ES-I3 (cell line): ENCODE data around the gene CLP1.
"Not testable (repeated sequence)": the region's sequence is repeated elsewhere in the genome, so short reads cannot be mapped to it uniquely, and the experiment has no call there.

Source experiments
- H3K36me3 ChIP-seq: 2 replicates; pipeline ENCODE4 v1.6.1; 2013; ENCODE audit warnings: mild to moderate bottlenecking, low read length, control low read depth, moderate library complexity; ENCODE audit not compliant: insufficient read depth
- H3K4me1 ChIP-seq: 2 replicates; pipeline ENCODE4 v1.6.1; 2013; ENCODE audit warnings: mild to moderate bottlenecking, control low read depth, low read length; ENCODE audit not compliant: insufficient read depth
- H3K9ac ChIP-seq: 2 replicates; pipeline ENCODE4 v1.6.1; 2013; ENCODE audit warnings: low read depth, mild to moderate bottlenecking, low read length, moderate library complexity
- H3K9me3 ChIP-seq: 2 replicates; pipeline ENCODE4 v1.6.1; 2013; ENCODE audit warnings: mild to moderate bottlenecking, low read length, moderate library complexity; ENCODE audit not compliant: control insufficient read depth, insufficient read depth

Gene CLP1

DNA sequence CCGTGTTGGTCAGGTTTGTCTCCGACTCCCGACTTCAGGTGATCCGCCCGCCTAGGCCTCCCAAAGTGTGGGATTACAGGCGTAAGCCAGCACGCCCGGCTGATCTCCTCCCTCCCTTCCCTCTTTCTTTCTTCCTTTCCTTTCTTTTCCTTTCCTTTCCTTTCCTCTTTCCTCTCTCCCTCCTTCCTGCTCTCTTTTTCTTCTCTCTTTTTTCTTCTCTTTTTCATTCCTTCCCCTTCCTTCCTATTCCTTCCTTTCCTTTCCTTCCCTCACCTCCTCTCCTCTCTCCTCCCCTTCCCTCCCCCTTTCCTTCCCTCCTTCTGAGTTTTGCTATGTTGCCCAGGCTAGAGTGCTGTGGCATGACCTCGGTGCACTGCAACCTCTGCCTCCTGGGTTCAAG lies 6.4 kb downstream of the CLP1 start:
- no peaks in the 10 kb centered on the region for H3K4me1 ChIP-seq
- H3K9ac ChIP-seq: no peak overlapping the region
- H3K36me3 ChIP-seq: peaks cover 7% of the 10 kb centered on the region; the same call in 1 of the 2 replicates
- H3K9me3 ChIP-seq: no peaks in the 10 kb centered on the region

DNA sequence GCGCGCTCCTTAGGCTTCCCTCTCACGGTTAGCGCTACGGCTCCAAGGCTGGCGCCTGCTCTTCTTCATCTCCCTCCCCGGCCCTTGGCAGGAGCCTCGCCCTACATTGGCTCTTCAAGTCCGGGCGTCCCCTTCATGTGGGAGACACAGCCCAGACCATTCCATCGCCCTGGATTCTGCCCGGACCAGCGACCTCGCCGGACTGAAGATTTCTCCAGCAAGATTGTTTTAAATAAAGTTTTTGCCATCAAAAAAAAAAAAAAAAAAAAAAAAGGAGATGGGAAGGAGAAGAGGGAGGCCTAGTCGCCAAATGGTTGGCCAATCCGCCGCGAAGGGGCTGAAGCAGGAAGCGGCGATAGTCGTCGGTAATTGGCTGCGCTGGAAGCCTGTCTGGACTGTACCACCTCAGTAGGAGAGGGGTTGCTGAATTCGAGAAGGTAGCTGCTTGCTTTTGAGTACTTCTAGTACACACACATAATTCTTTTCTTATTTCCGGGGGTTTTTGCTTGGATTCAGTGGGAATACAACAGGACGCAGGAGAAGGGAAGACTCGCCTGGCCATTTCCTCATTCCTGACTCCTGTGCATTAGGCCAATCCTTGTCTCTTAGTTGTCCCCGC lies 9.7 kb downstream of the CLP1 start:
- Histone ChIP-seq H3K9me3 (no peaks in the 10 kb centered on the region), H3K9ac (peak overlapping the region; percentile 87), H3K4me1 (no peaks in the 10 kb centered on the region), H3K36me3 (peaks cover 2% of the 10 kb centered on the region; the same call in 1 of the 2 replicates)

DNA sequence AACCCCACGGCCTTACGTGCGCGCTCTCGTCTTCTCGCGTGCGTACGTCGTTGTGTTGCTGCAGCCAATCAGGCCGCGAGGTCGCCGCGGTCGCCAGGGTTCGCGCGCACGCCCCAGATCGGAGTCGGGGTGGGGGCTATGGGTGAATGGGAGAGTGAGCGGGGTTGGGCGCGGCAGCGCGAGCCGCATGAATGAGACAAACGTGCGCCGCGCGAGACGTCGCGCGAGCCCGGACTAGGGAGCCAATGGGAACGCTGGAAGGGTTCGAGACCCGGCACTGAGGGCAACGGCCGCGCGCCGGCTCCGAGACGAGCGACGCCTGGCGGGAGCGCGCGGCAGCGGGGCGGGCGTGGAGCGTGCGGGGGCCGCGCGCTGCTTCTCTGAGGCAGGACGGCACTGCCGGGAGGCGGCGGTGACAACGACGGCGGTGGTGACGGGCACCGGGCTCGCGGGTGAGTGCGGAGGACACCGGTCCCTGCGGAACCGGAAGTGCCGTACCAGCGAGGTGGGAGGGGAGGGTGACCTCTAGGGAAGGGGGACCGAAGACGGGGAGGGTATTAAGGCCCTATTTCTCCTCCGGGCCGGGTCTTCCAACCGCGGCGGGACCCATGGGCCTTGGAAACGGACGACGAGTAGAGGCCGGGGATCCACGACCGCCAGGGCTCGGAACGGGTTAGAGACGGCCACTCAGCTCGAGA lies 10.3 kb downstream of the CLP1 start, which contains the start of gene ZDHHC5:
Gene ZDHHC5 (plus strand): TSS at position 379 of the 698 bp plus-strand sequence. CDS start 4,977 bp downstream, outside the sequence.
- no peaks in the 10 kb centered on the region for H3K4me1 ChIP-seq
- H3K36me3 ChIP-seq: peaks cover 9% of the 10 kb centered on the region; the same call in 1 of the 2 replicates
- H3K9me3 ChIP-seq: no peaks in the 10 kb centered on the region
- peak within 1 kb of the TSS; percentile 87 for H3K9ac ChIP-seq

DNA sequence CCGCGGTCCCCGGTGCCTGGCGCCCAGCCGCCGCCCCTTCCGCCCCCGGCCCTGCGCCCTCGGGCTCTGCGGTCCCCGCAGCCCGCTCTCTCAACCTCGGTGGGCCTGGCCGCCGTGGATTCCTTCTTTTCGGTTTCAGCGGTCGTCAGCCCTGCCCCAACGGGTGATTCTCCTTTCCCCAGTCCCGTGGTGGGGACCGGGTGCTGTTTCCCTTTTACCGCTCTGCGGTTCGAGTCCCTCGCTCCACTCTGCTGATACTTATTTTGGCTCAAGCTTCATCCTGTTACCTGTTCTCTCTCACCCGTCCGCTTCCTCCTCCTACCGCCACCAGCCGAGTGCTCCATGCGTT lies 10.8 kb downstream of the CLP1 start:
- no peaks in the 10 kb centered on the region for H3K4me1 ChIP-seq
- H3K36me3 ChIP-seq: peaks cover 14% of the 10 kb centered on the region; the same call in 1 of the 2 replicates
- H3K9ac ChIP-seq: peak overlapping the region; percentile 87
- no peaks in the 10 kb centered on the region for H3K9me3 ChIP-seq

DNA sequence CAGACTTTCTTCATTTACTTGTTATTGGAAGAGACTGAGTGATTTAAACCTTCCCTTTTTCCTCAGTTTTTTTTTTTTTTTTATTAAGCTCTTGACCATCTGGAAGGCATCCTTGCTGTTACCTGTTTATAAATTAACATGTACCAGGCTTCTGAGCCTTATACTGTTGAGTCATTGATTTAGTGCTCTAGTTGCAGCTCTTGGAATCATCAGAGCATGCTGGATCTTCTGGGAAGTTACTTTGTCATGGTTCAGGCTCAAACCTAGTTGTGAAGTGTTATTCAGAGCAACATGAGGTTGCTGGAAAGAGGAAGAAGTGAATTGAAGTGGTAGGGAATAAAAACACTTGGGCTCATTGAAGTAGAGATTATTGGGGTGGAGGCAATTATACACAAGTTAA lies 16.7 kb downstream of the CLP1 start:
- Histone ChIP-seq H3K9ac (no peak overlapping the region), H3K9me3 (no peaks in the 10 kb centered on the region), H3K4me1 (no peaks in the 10 kb centered on the region), H3K36me3 (peaks cover 14% of the 10 kb centered on the region; the same call in 1 of the 2 replicates)

DNA sequence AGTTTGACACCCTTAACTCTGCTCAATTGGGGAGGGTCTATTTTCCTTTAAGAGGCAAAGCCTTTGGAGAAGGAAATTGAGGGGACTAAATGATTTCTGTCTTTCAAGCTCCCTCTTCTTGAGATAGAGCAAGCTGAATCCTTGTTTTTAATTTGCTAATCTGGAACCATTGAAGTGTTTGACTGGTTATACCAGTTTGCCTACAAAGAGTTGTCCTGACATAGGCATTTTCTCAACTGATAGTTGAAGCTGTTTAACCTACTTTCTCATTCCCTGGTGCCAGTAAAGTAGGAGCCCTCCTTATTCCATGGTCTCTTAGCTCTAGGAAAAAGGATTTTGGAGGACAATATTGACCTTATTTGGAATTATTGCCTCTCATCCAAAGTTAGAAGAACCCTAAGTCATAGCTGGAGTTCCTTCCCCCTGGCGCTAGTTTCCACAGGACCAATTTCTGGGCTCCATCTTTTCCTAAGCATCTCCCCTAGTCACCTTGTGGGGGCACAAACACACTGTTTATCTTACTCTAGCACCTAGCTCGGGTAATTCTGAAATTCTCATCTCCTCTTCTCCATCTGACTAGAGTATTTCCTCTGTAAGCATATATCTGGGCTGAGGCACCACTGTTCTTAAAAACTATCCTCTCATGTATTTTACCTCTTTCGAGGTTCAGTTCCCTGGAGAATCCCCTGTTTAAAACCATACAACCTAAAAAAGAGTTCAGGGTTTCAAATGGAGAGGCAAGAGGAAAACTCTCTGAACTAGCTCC lies 17.8 kb downstream of the CLP1 start:
- Histone ChIP-seq H3K9ac (no peak overlapping the region), H3K4me1 (no peaks in the 10 kb centered on the region), H3K36me3 (peaks cover 17% of the 10 kb centered on the region), H3K9me3 (no peaks in the 10 kb centered on the region)

DNA sequence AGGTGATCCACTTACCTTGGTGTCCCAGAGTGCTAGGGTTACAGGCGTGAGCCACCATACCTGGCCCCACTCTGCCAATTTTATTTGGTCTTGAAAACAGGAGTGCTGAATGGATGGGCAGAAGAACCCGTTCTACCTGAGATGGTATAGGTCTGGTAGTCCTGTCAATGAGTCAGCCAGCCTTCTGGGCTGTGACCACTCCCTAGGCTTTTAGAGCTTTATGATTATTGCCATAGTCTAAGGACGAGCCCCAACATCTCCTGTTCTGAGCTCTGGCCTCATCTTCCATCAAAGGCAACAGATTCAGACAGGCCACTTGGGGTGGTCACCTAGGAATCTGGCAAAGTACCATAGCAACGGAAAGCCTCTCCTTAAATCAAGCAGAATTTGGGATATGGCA lies 21.8 kb downstream of the CLP1 start:
- Histone ChIP-seq H3K9ac (no peak overlapping the region), H3K9me3 (no peaks in the 10 kb centered on the region), H3K36me3 (peaks cover 7% of the 10 kb centered on the region), H3K4me1 (no peaks in the 10 kb centered on the region; the same call in 1 of the 2 replicates)

DNA sequence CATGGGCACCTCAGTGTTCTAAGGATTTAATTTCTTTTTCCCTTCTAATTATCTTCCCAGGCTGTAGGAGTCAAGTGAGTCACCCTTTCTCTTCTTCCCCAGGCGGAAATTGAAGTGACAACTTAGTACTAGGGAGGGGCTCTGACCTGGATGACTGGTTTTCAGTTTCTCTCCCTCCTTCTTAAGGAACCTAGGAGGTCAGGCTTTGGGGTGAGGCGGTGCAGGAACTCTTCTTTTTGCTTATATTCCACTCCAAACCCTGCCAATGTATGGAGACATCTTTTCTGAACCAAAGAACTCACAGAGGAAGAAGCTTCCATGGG lies 23.0 kb downstream of the CLP1 start:
- Histone ChIP-seq H3K36me3 (peaks cover 7% of the 10 kb centered on the region), H3K9ac (no peak overlapping the region), H3K9me3 (no peaks in the 10 kb centered on the region), H3K4me1 (no peaks in the 10 kb centered on the region; the same call in 1 of the 2 replicates)

DNA sequence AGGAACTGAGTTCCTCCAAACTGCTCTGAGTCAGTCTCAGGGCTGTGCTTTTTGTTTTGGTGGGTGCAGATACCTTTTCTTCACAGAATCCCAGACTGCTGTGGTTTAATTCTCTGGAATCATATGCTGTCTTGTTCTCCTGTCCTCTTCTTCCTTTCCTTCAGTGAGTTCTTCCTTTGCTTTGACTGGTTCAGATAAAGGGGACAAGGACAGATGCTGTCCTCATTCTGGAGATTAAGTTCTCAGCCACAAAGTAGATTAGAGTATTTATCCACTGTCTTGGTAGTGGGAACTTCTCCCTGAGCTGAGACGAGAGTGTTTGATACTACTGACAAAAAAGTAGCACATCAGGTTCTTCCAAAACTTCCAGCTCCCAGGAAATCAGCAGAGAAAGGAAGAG lies 23.6 kb downstream of the CLP1 start:
- H3K9me3 ChIP-seq: no peaks in the 10 kb centered on the region
- peaks cover 7% of the 10 kb centered on the region for H3K36me3 ChIP-seq
- no peaks in the 10 kb centered on the region; the same call in 1 of the 2 replicates for H3K4me1 ChIP-seq
- H3K9ac ChIP-seq: no peak overlapping the region

DNA sequence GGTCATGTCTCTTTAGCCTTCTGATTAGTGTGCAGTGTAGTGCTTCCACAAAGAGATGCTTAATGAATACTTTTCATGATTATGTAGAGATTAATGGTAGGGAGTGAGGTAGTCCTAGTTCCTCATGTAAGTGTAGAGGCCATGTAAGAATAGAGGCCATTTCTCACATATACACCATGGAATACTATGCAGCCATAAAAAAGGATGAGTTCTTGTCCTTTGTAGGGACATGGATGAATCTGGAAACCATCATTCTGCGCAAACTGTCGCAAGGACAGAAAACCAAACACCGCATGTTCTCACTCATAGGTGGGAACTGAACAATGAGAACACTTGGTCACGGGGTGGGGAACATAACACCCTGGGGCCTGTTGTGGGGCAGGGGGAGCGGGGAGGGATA lies 32.9 kb downstream of the CLP1 start:
- H3K9ac ChIP-seq, H3K9me3 ChIP-seq, H3K4me1 ChIP-seq: not testable (repeated sequence)
- H3K36me3 ChIP-seq: peaks cover 40% of the 10 kb centered on the region

DNA sequence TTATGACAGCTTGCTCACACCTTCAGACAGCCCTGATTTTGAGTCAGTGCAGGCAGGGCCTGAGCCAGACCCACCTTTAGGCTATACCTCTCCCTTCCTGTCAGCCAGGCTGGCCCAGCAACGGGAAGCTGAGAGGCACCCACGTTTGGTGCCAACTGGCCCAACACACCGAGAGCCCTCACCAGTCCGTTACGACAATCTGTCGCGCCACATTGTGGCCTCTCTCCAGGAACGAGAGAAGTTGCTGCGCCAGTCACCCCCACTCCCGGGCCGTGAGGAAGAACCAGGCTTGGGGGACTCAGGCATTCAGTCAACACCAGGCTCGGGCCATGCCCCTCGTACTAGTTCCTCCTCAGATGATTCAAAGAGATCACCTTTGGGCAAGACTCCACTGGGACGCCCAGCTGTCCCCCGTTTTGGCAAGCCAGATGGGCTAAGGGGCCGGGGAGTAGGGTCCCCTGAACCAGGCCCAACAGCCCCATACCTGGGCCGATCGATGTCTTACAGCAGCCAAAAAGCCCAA lies 41.3 kb downstream of the CLP1 start:
- Histone ChIP-seq H3K36me3 (peaks cover 35% of the 10 kb centered on the region), H3K4me1 (no peaks in the 10 kb centered on the region), H3K9ac (no peak overlapping the region), H3K9me3 (no peaks in the 10 kb centered on the region)

DNA sequence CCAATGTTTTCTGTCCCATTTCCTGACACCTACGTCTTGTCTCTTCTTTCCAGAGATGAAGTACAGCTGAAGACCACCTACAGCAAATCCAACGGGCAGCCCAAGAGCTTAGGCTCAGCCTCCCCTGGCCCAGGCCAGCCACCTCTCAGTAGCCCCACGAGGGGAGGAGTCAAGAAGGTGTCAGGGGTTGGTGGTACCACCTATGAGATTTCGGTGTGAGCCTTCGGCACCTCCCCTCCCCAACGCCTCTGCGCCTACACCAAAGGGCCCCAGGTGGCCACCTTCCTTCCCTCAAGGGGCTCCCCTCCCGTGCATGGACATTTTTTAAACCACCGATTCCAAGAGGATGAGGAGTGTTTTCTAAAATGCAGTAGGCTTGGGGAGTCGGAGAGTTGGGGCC lies 42.3 kb downstream of the CLP1 start:
- H3K36me3 ChIP-seq: peaks cover 30% of the 10 kb centered on the region
- H3K9ac ChIP-seq: no peak overlapping the region
- H3K4me1 ChIP-seq: no peaks in the 10 kb centered on the region
- no peaks in the 10 kb centered on the region for H3K9me3 ChIP-seq

DNA sequence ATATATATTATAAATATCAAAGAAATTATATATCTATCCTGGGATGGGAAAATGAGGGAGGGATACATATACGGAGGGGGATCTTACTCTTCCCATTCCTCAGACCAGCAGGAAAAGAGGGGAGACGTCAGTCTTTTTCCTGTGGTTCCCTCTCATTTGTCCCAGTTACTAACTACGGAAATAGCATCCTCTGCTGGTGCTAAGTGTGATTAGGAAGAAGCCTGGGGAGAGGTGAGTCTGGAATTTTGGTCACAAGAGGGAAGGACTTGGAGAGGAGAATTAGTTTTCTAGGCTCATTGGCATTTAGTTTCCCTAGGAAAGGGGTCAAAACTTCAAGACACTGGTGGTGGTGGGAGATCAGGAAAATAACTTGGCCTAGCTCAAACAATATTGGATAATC lies 42.9 kb downstream of the CLP1 start:
- peaks cover 29% of the 10 kb centered on the region for H3K36me3 ChIP-seq
- H3K4me1 ChIP-seq: no peaks in the 10 kb centered on the region
- H3K9ac ChIP-seq: no peak overlapping the region
- H3K9me3 ChIP-seq: no peaks in the 10 kb centered on the region

DNA sequence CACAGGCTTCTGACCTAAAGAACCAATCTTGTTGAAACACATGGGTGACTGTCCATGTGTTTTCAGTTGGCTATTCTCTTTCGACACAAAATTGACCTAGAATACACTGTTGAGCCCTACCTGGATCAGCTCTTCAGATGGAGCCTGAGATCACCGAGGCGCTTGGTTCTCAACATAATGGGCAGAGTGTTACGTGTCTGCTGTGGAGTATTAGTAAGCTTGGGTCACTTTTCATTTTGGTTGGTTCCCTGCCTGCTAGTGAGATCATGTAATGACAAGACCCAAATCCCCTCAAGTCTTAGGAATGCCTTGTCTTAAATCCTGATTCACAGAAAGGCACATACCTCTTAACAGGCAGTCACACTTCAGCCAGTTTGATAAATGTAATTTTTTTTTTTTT lies 45.8 kb downstream of the CLP1 start:
- no peaks in the 10 kb centered on the region for H3K9me3 ChIP-seq
- H3K9ac ChIP-seq: no peak overlapping the region
- peaks cover 21% of the 10 kb centered on the region for H3K36me3 ChIP-seq
- no peaks in the 10 kb centered on the region for H3K4me1 ChIP-seq
